SK-N-SH (cell line): ENCODE data around the gene STX16.

Source experiments
- CHD2 ChIP-seq: fragments of 150-350 bp; IDR thresholded peaks from 2 replicates; pipeline ENCODE4 v1.6.1; 2018; ENCODE audit warnings: low read length; ENCODE audit not compliant: partially characterized antibody
- EP300 ChIP-seq, 2 experiments: IDR thresholded peaks; 2 replicates each; pipeline versions ENCODE4 v1.4.0 to v1.6.1; 2012; ENCODE audit warnings: borderline replicate concordance in 1 of 2, low read depth in 1 of 2, low read length in 1 of 2
- GABPA ChIP-seq: IDR thresholded peaks from 2 replicates; pipeline ENCODE4 v1.4.0; 2012; ENCODE audit warnings: low read depth, mild to moderate bottlenecking
- RAD21 ChIP-seq: IDR thresholded peaks from 2 replicates; pipeline ENCODE4 v1.6.1; 2012; ENCODE audit warnings: mild to moderate bottlenecking, low read length
- RFX5 ChIP-seq: IDR thresholded peaks from 2 replicates; pipeline ENCODE4 v1.6.1; 2012; ENCODE audit warnings: mild to moderate bottlenecking, improper control_type of control experiment, low read length
- TF ChIP-seq, protein P1 (sequence below): fragments of 200-600 bp; sonication (generic); IDR thresholded peaks from 2 replicates; pipeline ENCODE4 v1.6.1; 2017; ENCODE audit warnings: antibody characterized with exemption, mild to moderate bottlenecking, moderate library complexity
- TF ChIP-seq, protein P2 (sequence below): fragments of 150-350 bp; IDR thresholded peaks from 2 replicates; pipeline ENCODE4 v1.6.1; 2016; ENCODE audit warnings: mild to moderate bottlenecking, low read depth, low read length
- TF ChIP-seq, protein P3 (sequence below): IDR thresholded peaks from 2 replicates; pipeline ENCODE4 v1.6.1; 2012; ENCODE audit warnings: mild to moderate bottlenecking, low read depth, low read length, moderate library complexity

DNA sequence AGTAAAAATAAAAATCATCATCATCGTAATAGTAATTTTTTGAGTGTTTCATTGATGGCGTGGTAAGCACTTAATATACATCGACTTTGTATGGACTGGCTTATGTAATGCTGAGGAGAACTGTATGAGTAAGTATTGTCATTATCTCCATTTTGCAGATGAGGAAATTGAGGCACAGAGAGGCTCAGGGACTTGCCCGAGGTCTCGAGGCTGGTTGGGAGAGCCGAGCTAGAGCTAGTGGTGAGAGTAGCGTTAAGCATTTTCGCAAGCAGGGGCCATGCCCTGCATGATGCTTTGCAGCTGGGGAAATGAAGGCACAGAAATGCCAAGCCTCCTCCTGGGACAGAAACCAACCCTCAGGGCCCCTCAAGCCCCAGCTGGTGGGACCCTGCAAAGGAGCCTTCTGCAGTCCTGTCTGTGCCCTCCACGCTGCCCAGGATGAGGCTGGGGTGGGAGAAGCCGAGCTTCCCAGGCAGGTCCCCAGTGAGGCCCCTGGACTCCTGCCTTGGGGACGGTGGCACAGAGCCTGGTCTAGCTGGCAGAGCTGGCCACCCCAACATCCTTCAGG is 31.1 kb upstream of the STX16 start:
- no peak for TF ChIP-seq RFX5
- TF ChIP-seq, protein P1, sequence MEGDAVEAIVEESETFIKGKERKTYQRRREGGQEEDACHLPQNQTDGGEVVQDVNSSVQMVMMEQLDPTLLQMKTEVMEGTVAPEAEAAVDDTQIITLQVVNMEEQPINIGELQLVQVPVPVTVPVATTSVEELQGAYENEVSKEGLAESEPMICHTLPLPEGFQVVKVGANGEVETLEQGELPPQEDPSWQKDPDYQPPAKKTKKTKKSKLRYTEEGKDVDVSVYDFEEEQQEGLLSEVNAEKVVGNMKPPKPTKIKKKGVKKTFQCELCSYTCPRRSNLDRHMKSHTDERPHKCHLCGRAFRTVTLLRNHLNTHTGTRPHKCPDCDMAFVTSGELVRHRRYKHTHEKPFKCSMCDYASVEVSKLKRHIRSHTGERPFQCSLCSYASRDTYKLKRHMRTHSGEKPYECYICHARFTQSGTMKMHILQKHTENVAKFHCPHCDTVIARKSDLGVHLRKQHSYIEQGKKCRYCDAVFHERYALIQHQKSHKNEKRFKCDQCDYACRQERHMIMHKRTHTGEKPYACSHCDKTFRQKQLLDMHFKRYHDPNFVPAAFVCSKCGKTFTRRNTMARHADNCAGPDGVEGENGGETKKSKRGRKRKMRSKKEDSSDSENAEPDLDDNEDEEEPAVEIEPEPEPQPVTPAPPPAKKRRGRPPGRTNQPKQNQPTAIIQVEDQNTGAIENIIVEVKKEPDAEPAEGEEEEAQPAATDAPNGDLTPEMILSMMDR = no peak
- TF ChIP-seq, protein P2, sequence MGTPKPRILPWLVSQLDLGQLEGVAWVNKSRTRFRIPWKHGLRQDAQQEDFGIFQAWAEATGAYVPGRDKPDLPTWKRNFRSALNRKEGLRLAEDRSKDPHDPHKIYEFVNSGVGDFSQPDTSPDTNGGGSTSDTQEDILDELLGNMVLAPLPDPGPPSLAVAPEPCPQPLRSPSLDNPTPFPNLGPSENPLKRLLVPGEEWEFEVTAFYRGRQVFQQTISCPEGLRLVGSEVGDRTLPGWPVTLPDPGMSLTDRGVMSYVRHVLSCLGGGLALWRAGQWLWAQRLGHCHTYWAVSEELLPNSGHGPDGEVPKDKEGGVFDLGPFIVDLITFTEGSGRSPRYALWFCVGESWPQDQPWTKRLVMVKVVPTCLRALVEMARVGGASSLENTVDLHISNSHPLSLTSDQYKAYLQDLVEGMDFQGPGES = no peak
- TF ChIP-seq GABPA = no peak
- TF ChIP-seq EP300 (IDR thresholded peaks at IDR 0.05; ENCODE audit: borderline replicate concordance in 1 of 2, low read depth in 1 of 2, low read length in 1 of 2) = no peak
- no peak for TF ChIP-seq RAD21
- TF ChIP-seq, protein P3, sequence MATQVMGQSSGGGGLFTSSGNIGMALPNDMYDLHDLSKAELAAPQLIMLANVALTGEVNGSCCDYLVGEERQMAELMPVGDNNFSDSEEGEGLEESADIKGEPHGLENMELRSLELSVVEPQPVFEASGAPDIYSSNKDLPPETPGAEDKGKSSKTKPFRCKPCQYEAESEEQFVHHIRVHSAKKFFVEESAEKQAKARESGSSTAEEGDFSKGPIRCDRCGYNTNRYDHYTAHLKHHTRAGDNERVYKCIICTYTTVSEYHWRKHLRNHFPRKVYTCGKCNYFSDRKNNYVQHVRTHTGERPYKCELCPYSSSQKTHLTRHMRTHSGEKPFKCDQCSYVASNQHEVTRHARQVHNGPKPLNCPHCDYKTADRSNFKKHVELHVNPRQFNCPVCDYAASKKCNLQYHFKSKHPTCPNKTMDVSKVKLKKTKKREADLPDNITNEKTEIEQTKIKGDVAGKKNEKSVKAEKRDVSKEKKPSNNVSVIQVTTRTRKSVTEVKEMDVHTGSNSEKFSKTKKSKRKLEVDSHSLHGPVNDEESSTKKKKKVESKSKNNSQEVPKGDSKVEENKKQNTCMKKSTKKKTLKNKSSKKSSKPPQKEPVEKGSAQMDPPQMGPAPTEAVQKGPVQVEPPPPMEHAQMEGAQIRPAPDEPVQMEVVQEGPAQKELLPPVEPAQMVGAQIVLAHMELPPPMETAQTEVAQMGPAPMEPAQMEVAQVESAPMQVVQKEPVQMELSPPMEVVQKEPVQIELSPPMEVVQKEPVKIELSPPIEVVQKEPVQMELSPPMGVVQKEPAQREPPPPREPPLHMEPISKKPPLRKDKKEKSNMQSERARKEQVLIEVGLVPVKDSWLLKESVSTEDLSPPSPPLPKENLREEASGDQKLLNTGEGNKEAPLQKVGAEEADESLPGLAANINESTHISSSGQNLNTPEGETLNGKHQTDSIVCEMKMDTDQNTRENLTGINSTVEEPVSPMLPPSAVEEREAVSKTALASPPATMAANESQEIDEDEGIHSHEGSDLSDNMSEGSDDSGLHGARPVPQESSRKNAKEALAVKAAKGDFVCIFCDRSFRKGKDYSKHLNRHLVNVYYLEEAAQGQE = no peak
- no peak for TF ChIP-seq CHD2
